GM19099 (cell line): Measurements from ENCODE around the gene SGCB.

Source experiments
- POLR2A ChIP-seq: IDR thresholded peaks from 3 replicates; pipeline ENCODE4 v1.6.1; 2011; ENCODE audit warnings: low read depth; ENCODE audit not compliant: insufficient read length; ENCODE audit errors: extremely low read depth

Gene SGCB

GRCh38 chr4:52037689-52038102, 403 bp downstream of the SGCB start:
- TF ChIP-seq POLR2A = no peak

- no peak for TF ChIP-seq POLR2A
Observed at GRCh38 chr4:52036886-52037530, 1.1 kb downstream of the SGCB start.

- no peak for TF ChIP-seq POLR2A
Observed at GRCh38 chr4:52035190-52035589, 2.9 kb downstream of the SGCB start.

GRCh38 chr4:52032005-52032404, 6.1 kb downstream of the SGCB start:
- TF ChIP-seq POLR2A = no peak

- no peak for TF ChIP-seq POLR2A
Observed at GRCh38 chr4:52028970-52029369, 9.1 kb downstream of the SGCB start.

GRCh38 chr4:52019936-52020657, 18.0 kb downstream of the SGCB start, which contains the start of gene LRRC66:
Gene LRRC66 (minus strand): TSS chr4:52020363. CDS start chr4:52017613, 2,750 bp downstream.
- no peak for TF ChIP-seq POLR2A

GRCh38 chr4:52017814-52018213, 20.3 kb downstream of the SGCB start:
- TF ChIP-seq POLR2A = no peak

GRCh38 chr4:52016981-52017380, 21.1 kb downstream of the SGCB start:
- no peak for TF ChIP-seq POLR2A

GRCh38 chr4:52015366-52015765, 22.7 kb downstream of the SGCB start:
- no peak for TF ChIP-seq POLR2A

- no peak for TF ChIP-seq POLR2A
Observed at GRCh38 chr4:52014903-52015302, 23.2 kb downstream of the SGCB start.

- no peak for TF ChIP-seq POLR2A
Observed at GRCh38 chr4:52012651-52013050, 25.4 kb downstream of the SGCB start.

GRCh38 chr4:52010986-52011385, 27.1 kb downstream of the SGCB start:
- TF ChIP-seq POLR2A = no peak

GRCh38 chr4:52006887-52007286, 31.2 kb downstream of the SGCB start:
- TF ChIP-seq POLR2A = no peak

GRCh38 chr4:52005604-52006273, 32.4 kb downstream of the SGCB start:
- no peak for TF ChIP-seq POLR2A

GRCh38 chr4:52004414-52004813, 33.7 kb downstream of the SGCB start:
- no peak for TF ChIP-seq POLR2A

GRCh38 chr4:52001616-52002015, 36.5 kb downstream of the SGCB start:
- TF ChIP-seq POLR2A = no peak
